Panc1 (cell line): ENCODE results near the gene TUBB1.

Experiments used
- CTCF ChIP-seq: fragments of 450-650 bp; IDR thresholded peaks from 2 replicates; pipeline ENCODE4 v1.5.1; 2017; ENCODE audit warnings: mild to moderate bottlenecking
- POLR2AphosphoS5 ChIP-seq: IDR thresholded peaks from 2 replicates; pipeline ENCODE4 v1.6.1; 2012; ENCODE audit warnings: mild to moderate bottlenecking, low read depth, low read length, moderate library complexity
- REST ChIP-seq, 2 experiments: IDR thresholded peaks; 2 replicates each; pipeline ENCODE4 v1.6.1; 2011 to 2012; ENCODE audit warnings: low read depth in 2 of 2, control low read depth in 1 of 2, low read length in 1 of 2, mild to moderate bottlenecking in 1 of 2, moderate library complexity in 1 of 2; ENCODE audit not compliant: insufficient read depth in 1 of 2
- SIN3A ChIP-seq: IDR thresholded peaks from 2 replicates; pipeline ENCODE4 v1.6.1; 2012; ENCODE audit warnings: low read depth, mild to moderate bottlenecking, low read length, moderate library complexity, borderline replicate concordance; ENCODE audit not compliant: insufficient read depth

GRCh38 chr20:59031564-59032022, 12.4 kb downstream of the TUBB1 start:
- TF ChIP-seq POLR2AphosphoS5 = no peak
- TF ChIP-seq CTCF = no peak
- TF ChIP-seq REST (IDR thresholded peaks at IDR 0.05; ENCODE audit: insufficient read depth in 1 of 2, low read depth in 2 of 2, low read length in 1 of 2) = no peak
- TF ChIP-seq SIN3A = no peak
